HG03520 (cell line): ENCODE measurements around the gene ZER1.
A peak's percentile ranks its signal among the peaks of the same experiment; 100 is the strongest.
"Not testable (repeated sequence)": the region's sequence is repeated elsewhere in the genome, so short reads cannot be mapped to it uniquely, and the experiment has no call there.

Experiments
- ATAC-seq: cut with Tn5 transposase; IDR thresholded peaks from one replicate; pipeline ENCODE4 v1.9.1; 2021; ENCODE audit warnings: mild to moderate bottlenecking, moderate library complexity; ENCODE audit not compliant: unreplicated experiment

ZER1 gene

GRCh38 chr9:128771745-128772519 lies at the start of gene ZER1:
ZER1 (minus strand) TSS chr9:128771927; CDS start chr9:128755565, 16,362 bp downstream.
- ATAC-seq, result peak; percentile 81

DNA sequence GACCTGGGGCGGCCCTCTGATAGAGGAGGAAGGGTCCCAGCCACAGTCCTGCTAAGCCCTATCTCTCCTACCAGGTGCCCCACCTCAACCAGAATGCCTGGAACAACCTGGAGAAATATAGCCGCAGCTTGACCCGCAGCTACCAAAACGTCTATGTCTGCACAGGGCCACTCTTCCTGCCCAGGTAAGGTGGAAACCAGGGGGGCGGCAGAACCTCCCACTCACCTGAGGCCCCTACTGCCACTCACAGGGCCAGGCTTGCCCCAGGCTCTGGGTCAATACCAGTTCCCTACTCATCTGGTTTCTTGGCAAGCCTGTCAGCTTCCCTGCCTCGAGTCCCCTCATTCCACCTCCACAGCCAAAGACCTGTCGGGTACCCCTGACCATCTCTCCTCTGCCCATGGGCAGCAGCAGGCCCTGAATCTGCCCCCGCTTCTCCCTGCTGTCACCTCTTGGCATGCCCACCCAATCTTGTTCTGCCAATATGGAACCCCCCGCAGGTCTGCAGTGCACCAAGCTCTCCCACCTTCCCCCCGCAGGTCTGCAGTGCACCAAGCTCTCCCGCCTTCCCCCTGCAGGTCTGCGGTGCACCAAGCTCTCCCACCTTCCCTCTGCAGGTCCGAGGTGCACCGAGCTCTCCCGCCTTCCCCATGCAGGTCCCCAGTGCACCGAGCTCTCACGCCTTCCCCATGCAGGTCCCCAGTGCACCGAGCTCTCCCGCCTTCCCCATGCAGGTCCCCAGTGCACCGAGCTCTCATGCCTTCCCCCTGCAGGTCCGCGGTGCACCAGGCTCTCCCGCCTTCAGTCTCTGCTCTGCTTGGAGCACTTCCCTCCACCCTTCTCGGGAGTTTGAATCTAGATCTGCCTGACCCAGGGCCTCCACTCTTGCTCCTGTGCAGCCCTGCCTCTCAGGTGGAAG lies 49.2 kb upstream of the ZER1 start:
- no peak for ATAC-seq

- no peak for ATAC-seq
These were observed 48.3 kb upstream of the ZER1 start for GRCh38 chr9:128819716-128820664.

GRCh38 chr9:128818839-128819715 lies 47.4 kb upstream of the ZER1 start:
- ATAC-seq, result peak; percentile 19

- peak; percentile 89 for ATAC-seq
These were observed 46.5 kb upstream of the ZER1 start, which contains the start of gene ENDOG for GRCh38 chr9:128818099-128818838. ENDOG (plus strand) TSS chr9:128818500; CDS start chr9:128818685, 185 bp downstream.

GRCh38 chr9:128810873-128811272 lies 39.1 kb upstream of the ZER1 start:
- no peak for ATAC-seq

DNA sequence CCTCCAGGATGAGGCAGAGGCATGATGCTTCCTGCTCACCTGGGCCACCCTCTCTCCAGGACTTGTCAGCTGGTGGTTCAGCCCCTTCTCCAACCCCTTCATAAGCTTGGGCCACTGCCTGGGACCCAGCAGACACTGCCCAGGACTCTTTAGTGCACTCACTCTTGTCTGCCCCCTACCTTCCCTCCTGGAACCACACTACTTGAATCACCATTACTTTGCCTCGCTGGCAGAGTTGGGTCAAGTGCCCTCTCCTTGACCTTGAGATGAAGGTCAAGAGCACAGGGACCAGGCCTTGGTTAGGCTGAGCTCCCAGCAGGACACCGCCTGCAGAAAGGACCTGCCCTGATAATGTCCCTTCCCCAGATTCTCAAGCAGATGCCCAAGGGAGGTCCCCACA lies 38.1 kb upstream of the ZER1 start:
- ATAC-seq, result no peak

- no peak for ATAC-seq
These were observed 37.4 kb upstream of the ZER1 start for GRCh38 chr9:128809036-128809599.

DNA sequence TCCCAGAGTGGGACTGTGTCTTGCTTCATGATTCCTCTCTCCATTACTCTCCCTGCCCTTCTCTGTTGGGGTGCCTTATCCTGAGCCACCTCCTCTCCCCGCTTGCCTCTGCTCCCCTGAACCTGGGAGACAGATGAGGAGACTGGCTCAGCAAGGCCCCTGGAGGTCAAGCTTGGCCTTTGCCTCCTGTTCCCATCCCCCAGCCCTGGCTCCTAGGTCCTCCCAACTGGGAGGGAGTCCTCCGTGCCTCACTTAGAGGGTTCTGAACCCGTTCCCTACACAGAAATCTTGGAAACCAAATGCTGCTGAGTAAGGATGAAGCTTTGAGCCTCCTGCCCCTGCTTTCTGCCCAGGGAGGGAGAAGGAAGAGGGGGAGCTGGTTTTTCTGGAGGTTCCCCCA lies 36.8 kb upstream of the ZER1 start:
- ATAC-seq, result no peak

- no peak for ATAC-seq
These were observed 36.1 kb upstream of the ZER1 start for GRCh38 chr9:128807827-128808226.

- ATAC-seq, result no peak
These were observed 33.9 kb upstream of the ZER1 start for GRCh38 chr9:128805661-128806060.

DNA sequence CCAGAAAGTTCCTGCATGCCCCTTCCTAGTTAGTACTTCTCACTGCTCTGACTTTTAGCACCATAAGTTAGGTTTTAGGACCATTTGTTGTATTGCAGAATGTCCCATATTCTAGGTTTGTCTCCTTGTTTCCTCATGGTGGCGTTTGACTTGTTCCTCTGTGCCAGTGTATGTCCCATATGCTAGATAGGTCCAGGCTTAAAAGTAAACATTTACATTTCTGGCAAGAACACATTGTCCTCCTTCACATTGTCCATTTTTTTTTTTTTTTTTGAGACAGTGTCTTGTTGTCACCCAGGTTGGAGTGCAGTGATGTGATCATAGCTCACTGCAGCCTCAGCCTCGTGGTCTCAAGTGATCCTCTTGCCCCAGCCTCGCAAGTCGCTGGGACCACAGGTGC lies 30.8 kb upstream of the ZER1 start:
- no peak for ATAC-seq

DNA sequence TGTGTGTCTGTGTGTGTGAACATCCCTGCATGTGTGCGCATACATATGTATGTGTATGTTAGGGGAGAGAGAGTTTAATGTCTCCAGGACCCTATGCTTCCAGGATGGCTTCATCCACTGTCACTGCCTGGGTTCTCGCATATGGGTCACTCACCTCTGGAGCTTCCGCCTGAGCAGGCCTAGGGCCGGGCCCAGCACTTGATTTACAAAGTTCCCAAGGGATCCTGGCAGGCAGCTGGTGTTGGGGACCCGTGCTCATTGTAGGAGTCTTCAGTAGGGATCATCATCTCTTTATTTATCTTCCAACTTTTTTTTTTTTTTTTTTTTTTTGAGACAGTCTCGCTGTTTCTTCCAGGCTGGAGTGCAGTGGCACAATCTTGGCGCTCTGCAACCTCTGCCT lies 28.3 kb upstream of the ZER1 start:
- ATAC-seq, result no peak

DNA sequence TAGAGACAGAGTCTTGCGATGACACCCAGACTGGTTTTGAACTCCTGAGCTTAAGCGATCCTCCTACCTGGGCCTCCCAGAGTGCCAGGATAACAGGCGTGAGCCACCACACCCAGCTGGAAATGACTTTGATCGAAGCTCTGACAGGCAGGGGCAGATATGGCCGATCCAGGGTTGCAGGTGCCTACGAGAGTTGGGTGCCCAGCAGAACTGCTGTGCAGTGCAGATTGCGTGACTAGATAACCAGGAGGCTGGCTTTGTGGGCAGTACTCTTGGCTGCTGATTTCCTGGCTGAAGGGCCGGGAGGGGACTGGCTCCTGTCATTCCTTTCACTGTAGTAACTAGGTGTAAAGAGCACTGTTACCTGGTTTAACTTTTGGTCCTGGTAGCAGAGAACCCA lies 27.2 kb upstream of the ZER1 start:
- no peak for ATAC-seq

GRCh38 chr9:128794961-128795360 lies 23.2 kb upstream of the ZER1 start:
- not testable (repeated sequence) for ATAC-seq

DNA sequence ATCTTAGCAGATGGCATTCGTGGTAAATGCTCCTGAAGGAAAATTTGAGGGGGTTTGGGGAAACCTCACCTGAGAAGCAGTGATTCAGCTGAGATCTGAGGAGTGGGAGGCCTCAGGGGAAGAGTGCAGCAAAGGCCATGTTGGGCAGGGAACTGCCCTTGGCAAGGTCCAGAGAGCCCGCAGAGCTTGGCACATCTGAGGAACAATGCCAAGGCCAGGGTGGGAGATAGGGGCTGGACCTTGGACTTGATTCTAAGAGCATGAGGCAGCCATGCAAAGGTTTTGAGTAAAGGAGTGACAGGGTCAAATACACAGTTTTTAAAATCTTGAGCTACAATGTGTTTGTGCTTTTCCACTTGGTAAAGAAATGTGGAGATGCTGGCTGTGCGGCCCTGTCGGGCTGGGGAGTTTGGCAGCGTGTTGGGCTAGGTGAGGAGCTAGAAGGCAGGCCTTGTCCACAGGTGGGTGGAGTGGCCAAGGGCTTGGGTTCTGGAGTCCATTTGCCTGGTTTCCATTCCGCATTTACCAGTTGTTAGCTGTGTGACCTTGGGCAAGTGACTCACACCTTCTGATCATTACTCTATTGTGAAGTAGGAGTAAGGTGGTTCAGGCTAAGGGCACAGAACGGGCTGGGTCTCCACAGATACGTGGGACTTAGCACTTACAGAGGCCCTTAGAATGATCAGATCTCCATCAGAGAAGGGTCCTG lies 21.4 kb upstream of the ZER1 start:
- ATAC-seq, result no peak

GRCh38 chr9:128792134-128792533 lies 20.4 kb upstream of the ZER1 start:
- no peak for ATAC-seq

- no peak for ATAC-seq
These were observed 18.8 kb upstream of the ZER1 start for GRCh38 chr9:128790536-128790935.
